CD4-positive, alpha-beta T cell treated with Interleukin-6 at 100 ng/mL for 8 hours (primary cell): ENCODE data around the gene HNRNPUL1.
A peak's percentile ranks its signal among the peaks of the same experiment; 100 is the strongest.
"Not testable (repeated sequence)": the region's sequence is repeated elsewhere in the genome, so short reads cannot be mapped to it uniquely, and the experiment has no call there.

Experiments used
- DNase-seq: peaks from one replicate; pipeline ENCODE4 v3.0.0-alpha.2; 2020; ENCODE audit warnings: mixed read lengths, low spot score

Gene HNRNPUL1

GRCh38 chr19:41325947-41326706 is 62.0 kb downstream of the HNRNPUL1 start:
- DNase-seq, result no peak

GRCh38 chr19:41327076-41327575 is 63.0 kb downstream of the HNRNPUL1 start:
- no peak for DNase-seq

GRCh38 chr19:41327576-41328156 is 63.5 kb downstream of the HNRNPUL1 start:
- peak; percentile 75 for DNase-seq

- peak; percentile 29 for DNase-seq
Observed at GRCh38 chr19:41328157-41328841, 64.1 kb downstream of the HNRNPUL1 start.

GRCh38 chr19:41328842-41329225 is 64.7 kb downstream of the HNRNPUL1 start:
- DNase-seq, result no peak

- DNase-seq, result no peak
Observed at GRCh38 chr19:41330481-41330880, 66.3 kb downstream of the HNRNPUL1 start.

- no peak for DNase-seq
Observed at GRCh38 chr19:41330946-41331678, 66.9 kb downstream of the HNRNPUL1 start.

- DNase-seq, result no peak
Observed at GRCh38 chr19:41332000-41332399, 67.8 kb downstream of the HNRNPUL1 start.

GRCh38 chr19:41332468-41332867 is 68.3 kb downstream of the HNRNPUL1 start:
- DNase-seq, result no peak

- no peak for DNase-seq
Observed at GRCh38 chr19:41334793-41335192, 70.6 kb downstream of the HNRNPUL1 start.

GRCh38 chr19:41335467-41335866 is 71.3 kb downstream of the HNRNPUL1 start:
- no peak for DNase-seq

GRCh38 chr19:41339936-41340335 is 75.8 kb downstream of the HNRNPUL1 start:
- DNase-seq, result no peak

GRCh38 chr19:41341669-41342490 is 77.7 kb downstream of the HNRNPUL1 start:
- peak; percentile 44 for DNase-seq

- no peak for DNase-seq
Observed at GRCh38 chr19:41344162-41344561, 80.0 kb downstream of the HNRNPUL1 start.

- DNase-seq, result not testable (repeated sequence)
Observed at GRCh38 chr19:41346916-41347315, 82.7 kb downstream of the HNRNPUL1 start.

GRCh38 chr19:41350735-41351338 is 86.7 kb downstream of the HNRNPUL1 start:
- no peak for DNase-seq

- peak; percentile 82 for DNase-seq
Observed at GRCh38 chr19:41351339-41352245, 87.4 kb downstream of the HNRNPUL1 start.

GRCh38 chr19:41352279-41352608 is 88.1 kb downstream of the HNRNPUL1 start:
- DNase-seq, result no peak

- DNase-seq, result peak; percentile 76
Observed at GRCh38 chr19:41352609-41353465, 88.7 kb downstream of the HNRNPUL1 start.
